ENCODE data around the gene AQP9.

Gene AQP9, protein sequence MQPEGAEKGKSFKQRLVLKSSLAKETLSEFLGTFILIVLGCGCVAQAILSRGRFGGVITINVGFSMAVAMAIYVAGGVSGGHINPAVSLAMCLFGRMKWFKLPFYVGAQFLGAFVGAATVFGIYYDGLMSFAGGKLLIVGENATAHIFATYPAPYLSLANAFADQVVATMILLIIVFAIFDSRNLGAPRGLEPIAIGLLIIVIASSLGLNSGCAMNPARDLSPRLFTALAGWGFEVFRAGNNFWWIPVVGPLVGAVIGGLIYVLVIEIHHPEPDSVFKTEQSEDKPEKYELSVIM

DNA sequence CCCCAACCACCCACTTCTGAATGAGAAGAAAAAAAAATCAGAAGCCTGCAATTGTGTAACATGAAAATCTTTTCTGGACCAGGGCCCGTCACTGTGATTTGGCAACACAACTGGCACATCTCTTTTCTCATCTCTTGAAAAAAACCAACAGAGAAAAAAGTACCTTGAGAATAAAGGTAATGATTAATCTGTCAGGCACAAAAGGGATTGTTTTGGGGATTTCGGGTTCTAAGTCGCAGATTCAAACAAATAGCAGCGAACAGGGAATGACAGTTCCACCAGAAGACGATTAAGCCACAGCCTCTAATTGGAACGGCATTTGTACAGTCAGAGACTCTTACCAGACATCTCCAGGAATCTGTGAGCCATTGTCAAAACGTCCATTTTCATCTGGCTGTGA is at the start of gene AQP9:
Gene AQP9 (plus strand): TSS at position 276 of the 400 bp plus-strand sequence. CDS start 185 bp downstream, outside the sequence.
- H3K4me3 ChIP-seq (ENCODE audit: low read depth, low read length): no peak within 1 kb of the TSS
- TF ChIP-seq, protein P1, sequence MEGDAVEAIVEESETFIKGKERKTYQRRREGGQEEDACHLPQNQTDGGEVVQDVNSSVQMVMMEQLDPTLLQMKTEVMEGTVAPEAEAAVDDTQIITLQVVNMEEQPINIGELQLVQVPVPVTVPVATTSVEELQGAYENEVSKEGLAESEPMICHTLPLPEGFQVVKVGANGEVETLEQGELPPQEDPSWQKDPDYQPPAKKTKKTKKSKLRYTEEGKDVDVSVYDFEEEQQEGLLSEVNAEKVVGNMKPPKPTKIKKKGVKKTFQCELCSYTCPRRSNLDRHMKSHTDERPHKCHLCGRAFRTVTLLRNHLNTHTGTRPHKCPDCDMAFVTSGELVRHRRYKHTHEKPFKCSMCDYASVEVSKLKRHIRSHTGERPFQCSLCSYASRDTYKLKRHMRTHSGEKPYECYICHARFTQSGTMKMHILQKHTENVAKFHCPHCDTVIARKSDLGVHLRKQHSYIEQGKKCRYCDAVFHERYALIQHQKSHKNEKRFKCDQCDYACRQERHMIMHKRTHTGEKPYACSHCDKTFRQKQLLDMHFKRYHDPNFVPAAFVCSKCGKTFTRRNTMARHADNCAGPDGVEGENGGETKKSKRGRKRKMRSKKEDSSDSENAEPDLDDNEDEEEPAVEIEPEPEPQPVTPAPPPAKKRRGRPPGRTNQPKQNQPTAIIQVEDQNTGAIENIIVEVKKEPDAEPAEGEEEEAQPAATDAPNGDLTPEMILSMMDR (IDR thresholded peaks at IDR 0.05; ENCODE audit: insufficient read depth, low read length, missing control alignments): no peak
- ChIA-PET CTCF (no interaction called here), POLR2A (no interaction called here)
- DNase-seq (ENCODE audit: low read depth, low spot score): no peak

DNA sequence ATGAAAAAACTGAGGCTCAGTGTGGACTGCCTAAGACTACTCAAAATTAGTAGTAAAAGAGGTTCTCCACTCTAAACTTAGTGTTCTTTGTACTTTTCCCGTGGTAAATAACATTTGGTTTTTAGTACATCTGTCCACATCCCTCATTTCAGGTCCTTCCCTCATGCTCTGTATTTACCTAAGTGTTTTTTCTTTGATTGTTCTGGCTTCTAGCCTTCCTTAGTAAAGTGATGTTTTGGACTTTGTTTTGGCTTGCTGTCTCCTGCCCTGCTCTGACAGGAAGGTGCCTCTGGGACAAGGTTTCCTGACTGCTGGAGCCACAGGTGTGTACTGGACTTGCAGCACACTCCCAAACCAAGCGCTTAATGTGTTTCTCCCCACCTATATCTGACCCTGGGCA is 42.8 kb upstream of the AQP9 start:
- ChIA-PET CTCF (no interaction called here), POLR2A (no interaction called here)
- TF ChIP-seq, protein P1 (IDR thresholded peaks at IDR 0.05; ENCODE audit: insufficient read depth, low read length, missing control alignments): no peak
- H3K4me3 ChIP-seq (ENCODE audit: low read depth, low read length): no peak overlapping the region
- DNase-seq (ENCODE audit: low read depth, low spot score): no peak

DNA sequence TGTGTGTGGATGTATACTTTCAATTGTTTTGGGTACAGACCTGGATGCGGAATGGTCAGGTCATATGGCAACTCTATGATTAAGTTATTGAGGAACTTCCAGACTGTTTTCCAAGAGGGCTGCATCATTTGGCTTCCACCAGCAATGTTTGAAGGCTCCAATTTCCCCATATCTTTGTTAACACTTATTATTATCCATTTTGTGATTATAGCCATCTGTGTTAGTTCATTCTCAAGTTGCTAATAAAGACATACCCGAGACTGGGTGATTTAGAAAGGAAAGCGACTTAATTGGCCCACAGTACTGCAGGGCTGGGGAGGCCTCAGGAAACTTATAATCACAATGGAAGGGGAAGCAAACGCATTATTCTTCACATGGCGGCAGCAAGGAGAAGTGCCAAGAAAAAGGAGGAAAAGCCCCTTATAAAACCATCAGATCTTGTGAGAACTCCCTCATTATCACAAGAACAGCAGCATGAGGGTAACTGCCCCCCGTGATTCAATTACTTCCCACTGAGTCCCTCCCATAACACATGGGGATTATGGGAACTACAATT is 41.6 kb upstream of the AQP9 start:
- no peak overlapping the region for H3K4me3 ChIP-seq (ENCODE audit: low read depth, low read length)
- CTCF ChIA-PET: no interaction called here
- DNase-seq (ENCODE audit: low read depth, low spot score): no peak
- TF ChIP-seq, protein P1 (IDR thresholded peaks at IDR 0.05; ENCODE audit: insufficient read depth, low read length, missing control alignments): no peak
- POLR2A ChIA-PET: no interaction called here

DNA sequence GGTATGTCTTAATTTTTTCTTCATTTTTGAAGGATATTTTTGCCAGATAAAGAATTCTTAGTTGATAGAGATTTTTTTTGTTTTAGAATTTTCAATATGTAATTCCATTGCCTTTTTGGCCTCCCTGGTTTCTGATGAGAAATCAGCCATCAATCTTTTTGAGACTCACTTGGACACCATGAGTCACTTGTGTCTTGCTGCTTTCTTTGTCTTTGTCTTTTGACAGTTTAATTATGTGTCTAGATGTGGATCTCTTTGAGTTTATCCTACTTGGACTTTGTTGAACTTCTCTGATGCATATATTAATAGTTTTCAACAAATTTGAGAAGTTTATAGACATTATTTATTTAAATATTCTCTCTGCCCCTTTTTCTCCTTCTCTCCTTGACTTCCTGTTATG is 34.7 kb upstream of the AQP9 start:
- TF ChIP-seq, protein P1 (IDR thresholded peaks at IDR 0.05; ENCODE audit: insufficient read depth, low read length, missing control alignments): no peak
- POLR2A ChIA-PET: no interaction called here
- no peak for DNase-seq (ENCODE audit: low read depth, low spot score)
- CTCF ChIA-PET: no interaction called here
- H3K4me3 ChIP-seq (ENCODE audit: low read depth, low read length): no peak overlapping the region

DNA sequence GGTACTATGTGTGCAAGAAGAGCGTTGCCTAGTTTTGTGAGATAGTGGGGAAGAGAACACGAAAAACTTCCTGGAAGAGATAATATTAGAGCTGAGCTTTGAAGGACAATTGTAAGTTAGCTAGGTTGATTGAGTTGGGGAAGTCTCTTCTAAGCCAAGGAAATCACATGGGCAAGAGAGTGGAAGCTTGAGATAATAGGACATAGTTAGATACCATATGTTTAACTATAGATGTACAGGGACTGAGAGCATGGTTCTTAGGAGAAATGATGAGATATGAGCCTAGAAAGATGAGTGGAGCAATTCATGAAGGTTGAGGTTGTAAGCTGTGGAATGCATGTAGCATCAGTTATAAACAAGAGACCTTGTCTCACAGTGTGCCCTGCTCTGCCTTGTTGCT is 30.1 kb upstream of the AQP9 start:
- TF ChIP-seq, protein P1 (IDR thresholded peaks at IDR 0.05; ENCODE audit: insufficient read depth, low read length, missing control alignments): no peak
- POLR2A ChIA-PET: no interaction called here
- no peak overlapping the region for H3K4me3 ChIP-seq (ENCODE audit: low read depth, low read length)
- CTCF ChIA-PET: interaction anchor here (1.0 kb wide), 1 partner anchor 247 kb away, joined by 3 read pairs; no protein-coding TSS in a partner anchor
- no peak for DNase-seq (ENCODE audit: low read depth, low spot score)

DNA sequence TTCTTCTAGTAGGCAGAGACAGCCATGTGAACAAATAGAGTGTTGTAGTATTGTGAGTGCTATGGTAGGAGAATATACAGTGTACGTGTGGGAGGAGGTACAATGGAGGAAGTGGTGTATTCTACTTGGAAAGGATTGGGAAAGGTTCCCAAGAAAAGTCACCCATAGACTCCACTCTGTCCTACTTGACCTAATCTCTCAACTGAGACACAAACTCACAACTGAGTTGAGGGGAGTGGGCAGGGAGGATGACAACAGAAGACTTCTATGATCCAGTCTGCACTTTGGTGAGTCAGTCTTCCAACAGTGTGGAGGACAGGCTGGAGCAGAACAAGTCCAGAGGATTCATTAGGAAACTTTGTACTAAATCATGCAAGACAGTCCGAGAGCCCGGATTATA is 28.8 kb upstream of the AQP9 start:
- DNase-seq (ENCODE audit: low read depth, low spot score): no peak
- CTCF ChIA-PET: no interaction called here
- no peak overlapping the region for H3K4me3 ChIP-seq (ENCODE audit: low read depth, low read length)
- POLR2A ChIA-PET: no interaction called here
- TF ChIP-seq, protein P1 (IDR thresholded peaks at IDR 0.05; ENCODE audit: insufficient read depth, low read length, missing control alignments): no peak
